PC-9 (cell line): Measurements from ENCODE around the gene SGCD. TPM values are rescaled to one million over a fixed set of nuclear protein-coding genes. Genes with fewer than 3 reads are reported as not detected.

Experiments used
- BruUV-seq: library from RNA; stranded (reverse); fragments of 400-500 nt; replicated peaks from 2 replicates; lab custom pipeline; 2021; lab: Mats Ljungman, UMichigan
- CTCF ChIA-PET: fragments of 300-600 bp; sonication (Branson Sonifier 250); formaldehyde crosslinking; loops from one replicate; lab custom pipeline; 2022; ENCODE audit warnings: antibody characterized with exemption; lab: Charles Lee
- POLR2A ChIA-PET: fragments of 300-600 bp; sonication (Branson Sonifier 250); formaldehyde crosslinking; loops from one replicate; lab custom pipeline; 2022; ENCODE audit warnings: antibody characterized with exemption; ENCODE audit not compliant: unreplicated experiment; lab: Charles Lee
- DNase-seq, 2 experiments: peaks; one replicate each; pipeline versions ENCODE4 v3.0.0 to v3.0.0-alpha.2; 2015 to 2022; ENCODE audit warnings: mixed read lengths in 1 of 2
- H2AFZ ChIP-seq: fragments of 200-600 bp; sonication (generic); 2 replicates; pipeline ENCODE4 v1.8.1; 2017; ENCODE audit warnings: antibody characterized with exemption
- H3F3A ChIP-seq: fragments of 200-600 bp; sonication (generic); 2 replicates; pipeline ENCODE4 v1.8.1; 2017; ENCODE audit warnings: antibody characterized with exemption, mild to moderate bottlenecking, low read depth; ENCODE audit not compliant: insufficient read depth
- H3K27ac ChIP-seq: fragments of 200-600 bp; sonication (generic); 2 replicates; pipeline ENCODE4 v1.6.1; 2016; ENCODE audit warnings: mixed run types
- H3K27me3 ChIP-seq: fragments of 200-600 bp; sonication (generic); 2 replicates; pipeline ENCODE4 v1.6.1; 2016; ENCODE audit warnings: low read depth, mixed run types; ENCODE audit not compliant: insufficient read depth
- H3K36me3 ChIP-seq: fragments of 200-600 bp; sonication (generic); 2 replicates; pipeline ENCODE4 v1.6.1; 2016; ENCODE audit warnings: low read depth, mixed run types
- H3K4me1 ChIP-seq: fragments of 200-600 bp; sonication (generic); replicated peaks from 2 replicates; pipeline ENCODE4 v1.6.1; 2016; ENCODE audit warnings: mixed run types; ENCODE audit not compliant: insufficient read depth
- H3K4me2 ChIP-seq: fragments of 200-600 bp; sonication (generic); 2 replicates; pipeline ENCODE4 v1.6.1; 2017; ENCODE audit warnings: mixed run types
- H3K4me3 ChIP-seq: fragments of 200-600 bp; sonication (generic); 2 replicates; pipeline ENCODE4 v1.6.1; 2016; ENCODE audit warnings: mixed run types
- H3K79me2 ChIP-seq: fragments of 200-600 bp; sonication (generic); 2 replicates; pipeline ENCODE4 v1.6.1; 2017; ENCODE audit warnings: low read depth, mixed run types
- H3K9me2 ChIP-seq: fragments of 200-600 bp; sonication (generic); 2 replicates; pipeline ENCODE4 v1.8.1; 2017; ENCODE audit warnings: mild to moderate bottlenecking; ENCODE audit not compliant: insufficient read depth
- H3K9me3 ChIP-seq: fragments of 200-600 bp; sonication (generic); 2 replicates; pipeline ENCODE4 v1.8.1; 2016; ENCODE audit warnings: low read depth; ENCODE audit not compliant: insufficient read depth
- H4K20me1 ChIP-seq: fragments of 200-600 bp; sonication (generic); 2 replicates; pipeline ENCODE4 v1.8.1; 2017; ENCODE audit not compliant: insufficient read depth
- CTCF ChIP-seq: fragments of 200-600 bp; sonication (generic); conservative IDR thresholded peaks from 2 replicates; pipeline ENCODE4 v1.6.1; 2017; ENCODE audit warnings: mixed run types, antibody characterized with exemption, mild to moderate bottlenecking, moderate library complexity
- EZH2 ChIP-seq: fragments of 200-600 bp; sonication (generic); IDR thresholded peaks from 2 replicates; pipeline ENCODE4 v1.8.0; 2017; ENCODE audit warnings: antibody characterized with exemption, low read depth
- intact Hi-C: fragments of 100-400 bp; cut with micrococcal nuclease; formaldehyde crosslinking; loops from one replicate; pipeline ENCODE4 v1.10.0; 2022; ENCODE audit not compliant: unreplicated experiment
- total RNA-seq: library from RNA; stranded (reverse); gene quantifications from 2 replicates; pipeline ENCODE4 v1.2.3, GENCODE V29; 2021

SGCD gene
- total RNA-seq, 1 experiment from 2014 or later, result not detected

DNA sequence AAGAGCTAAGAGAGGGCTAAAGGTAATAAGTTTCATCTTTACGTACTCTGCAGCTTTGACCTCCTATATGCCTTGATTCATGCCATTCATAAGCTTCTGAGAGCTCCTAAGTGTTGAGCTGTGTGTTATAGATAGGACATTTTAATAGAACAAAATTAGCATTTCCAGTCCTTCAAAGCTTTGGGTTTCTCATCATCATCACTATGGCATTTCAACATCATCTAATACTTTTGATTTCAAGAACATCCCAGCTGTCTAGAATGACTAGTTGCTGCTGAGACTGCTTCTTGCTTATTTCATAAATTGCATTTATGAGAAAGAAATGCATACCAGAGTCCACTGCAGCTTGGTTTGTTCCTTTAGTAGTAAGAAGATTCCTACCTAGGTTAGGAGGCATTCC, 201.7 kb downstream of the SGCD start:
- Histone ChIP-seq H3K9me2 (no peaks in the 10 kb centered on the region), H3F3A (no peaks in the 10 kb centered on the region), H3K79me2 (no peaks in the 10 kb centered on the region), H3K4me1 (no peaks in the 10 kb centered on the region), H2AFZ (no peak overlapping the region), H3K27ac (no peak overlapping the region), H3K4me3 (no peak overlapping the region), H3K27me3 (no peaks in the 10 kb centered on the region), H3K4me2 (no peak overlapping the region), H4K20me1 (no peaks in the 10 kb centered on the region), H3K9me3 (no peaks in the 10 kb centered on the region), H3K36me3 (no peaks in the 10 kb centered on the region)
- POLR2A ChIA-PET, result no interaction called here
- intact Hi-C loops, result no loop called here
- no peak for DNase-seq
- CTCF ChIA-PET, result no interaction called here
- TF ChIP-seq CTCF, result no peak
- TF ChIP-seq EZH2, result no peak
- no TSS peak for BruUV-seq

DNA sequence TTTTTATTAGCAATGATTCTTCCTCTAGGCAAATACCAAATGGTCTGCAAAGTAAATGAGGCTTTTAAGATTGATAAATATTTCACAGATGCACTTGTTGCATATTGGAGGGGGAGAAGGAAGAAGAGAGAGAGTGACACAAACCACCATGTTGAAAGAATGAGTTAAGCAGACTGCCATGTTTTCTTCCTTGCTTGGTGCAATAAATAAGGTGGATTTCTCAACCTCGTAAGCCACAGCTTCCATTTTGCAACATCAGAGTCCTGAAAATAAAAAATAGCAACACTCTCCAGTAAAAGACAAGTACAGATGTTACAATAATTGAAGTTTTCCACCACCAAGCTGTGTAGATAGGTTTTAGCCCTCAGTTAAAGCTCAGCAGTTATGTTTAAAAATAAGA, 202.9 kb downstream of the SGCD start:
- H3K4me3 ChIP-seq, result no peak overlapping the region
- intact Hi-C loops, result no loop called here
- H3K27ac ChIP-seq, result no peak overlapping the region
- H3K4me1 ChIP-seq, result no peaks in the 10 kb centered on the region
- no peaks in the 10 kb centered on the region for H3K79me2 ChIP-seq
- TF ChIP-seq EZH2, result no peak
- no peak for TF ChIP-seq CTCF
- H3K9me2 ChIP-seq, result no peaks in the 10 kb centered on the region
- H3K36me3 ChIP-seq, result no peaks in the 10 kb centered on the region
- ChIA-PET CTCF (no interaction called here), POLR2A (no interaction called here)
- DNase-seq, result no peak
- H3K4me2 ChIP-seq, result no peak overlapping the region
- no peaks in the 10 kb centered on the region for H3K9me3 ChIP-seq
- H2AFZ ChIP-seq, result no peak overlapping the region
- H3F3A ChIP-seq, result no peaks in the 10 kb centered on the region
- no TSS peak for BruUV-seq
- no peaks in the 10 kb centered on the region for H4K20me1 ChIP-seq
- H3K27me3 ChIP-seq, result no peaks in the 10 kb centered on the region

GRCh38 chr5:156531199-156531598, 204.2 kb downstream of the SGCD start:
- intact Hi-C loops, result no loop called here
- H3K79me2 ChIP-seq, result no peaks in the 10 kb centered on the region
- H3K4me2 ChIP-seq, result no peak overlapping the region
- H3F3A ChIP-seq, result no peaks in the 10 kb centered on the region
- TF ChIP-seq EZH2, result no peak
- TF ChIP-seq CTCF, result no peak
- H3K9me3 ChIP-seq, result no peaks in the 10 kb centered on the region
- H3K4me3 ChIP-seq, result no peak overlapping the region
- BruUV-seq, result no TSS peak
- no peaks in the 10 kb centered on the region for H3K4me1 ChIP-seq
- H4K20me1 ChIP-seq, result no peaks in the 10 kb centered on the region
- POLR2A ChIA-PET, result no interaction called here
- H2AFZ ChIP-seq, result no peak overlapping the region
- H3K36me3 ChIP-seq, result no peaks in the 10 kb centered on the region
- DNase-seq, result no peak
- CTCF ChIA-PET, result no interaction called here
- H3K27me3 ChIP-seq, result no peaks in the 10 kb centered on the region
- no peaks in the 10 kb centered on the region for H3K9me2 ChIP-seq
- H3K27ac ChIP-seq, result no peak overlapping the region
